K562 (cell line): ENCODE measurements around the gene IMP4. TPM values are rescaled to one million over a fixed set of nuclear protein-coding genes. Genes with fewer than 3 reads are reported as not detected.
A peak's percentile ranks its signal among the peaks of the same experiment; 100 is the strongest.

Source experiments
- ARNT ChIP-seq, 2 experiments: fragments of 450-650 bp; IDR thresholded peaks; 2 replicates each; pipeline ENCODE4 v1.6.1; 2016; ENCODE audit warnings: mild to moderate bottlenecking in 1 of 2
- BCOR ChIP-seq: fragments of 450-650 bp; IDR thresholded peaks from 2 replicates; pipeline ENCODE4 v1.6.1; 2016
- CC2D1A ChIP-seq: fragments of 450-650 bp; IDR thresholded peaks from 2 replicates; pipeline ENCODE4 v1.6.1; 2017; ENCODE audit warnings: mild to moderate bottlenecking
- CTBP1 ChIP-seq: fragments of 450-650 bp; IDR thresholded peaks from 2 replicates; pipeline ENCODE4 v1.6.1; 2016; ENCODE audit warnings: borderline replicate concordance
- DIDO1 ChIP-seq: fragments of 450-650 bp; IDR thresholded peaks from 2 replicates; pipeline ENCODE4 v1.6.1; 2016; ENCODE audit warnings: low read depth, missing biosample characterization, missing genetic modification characterization
- ETV5 ChIP-seq: sonication (generic); formaldehyde crosslinking; IDR thresholded peaks from 2 replicates; pipeline ENCODE4 v1.4.0; 2020; ENCODE audit warnings: low read depth, mild to moderate bottlenecking, missing genetic modification reagents
- GATAD2A ChIP-seq: fragments of 450-650 bp; IDR thresholded peaks from 2 replicates; pipeline ENCODE4 v1.6.1; 2017
- HEY1 ChIP-seq: fragments of 250-450 bp; sonication (Bioruptor Pico); IDR thresholded peaks from 2 replicates; pipeline ENCODE4 v1.5.0; 2020; ENCODE audit warnings: mild to moderate bottlenecking, moderate library complexity, borderline replicate concordance
- NRF1 ChIP-seq, 2 experiments: fragments of 450-650 bp; IDR thresholded peaks in 1 of 2; conservative IDR thresholded peaks in 1 of 2; 2 replicates each; pipeline ENCODE4 v1.6.1; 2014; ENCODE audit warnings: mild to moderate bottlenecking in 2 of 2
- POLR2AphosphoS5 ChIP-seq: IDR thresholded peaks from 2 replicates; pipeline ENCODE4 v1.6.1; 2011; ENCODE audit warnings: mild to moderate bottlenecking, low read depth, low read length, moderate library complexity; ENCODE audit not compliant: control insufficient read depth, insufficient read depth
- RBFOX2 ChIP-seq: fragments of 200-400 bp; formaldehyde crosslinking; IDR thresholded peaks from 2 replicates; pipeline ENCODE4 v1.6.1; 2017; ENCODE audit warnings: low read depth, mild to moderate bottlenecking, low read length, moderate library complexity
- SAP30 ChIP-seq: fragments of 200-600 bp; sonication (generic); IDR thresholded peaks from 2 replicates; pipeline ENCODE4 v1.6.1; 2012; ENCODE audit warnings: borderline replicate concordance, low read depth, mild to moderate bottlenecking, moderate library complexity, low read length, control low read depth, inconsistent platforms; ENCODE audit not compliant: insufficient read depth, poor library complexity, severe bottlenecking
- SIN3A ChIP-seq, 2 experiments: fragments of 150-350 bp in 1 of 2; IDR thresholded peaks; 2 replicates each; pipeline ENCODE4 v1.6.1; 2011 to 2016; ENCODE audit warnings: borderline replicate concordance in 2 of 2, low read depth in 2 of 2, low read length in 2 of 2, mild to moderate bottlenecking in 2 of 2, moderate library complexity in 2 of 2; ENCODE audit not compliant: control insufficient read depth in 1 of 2
- TRIM28 ChIP-seq: fragments of 450-650 bp; IDR thresholded peaks from 2 replicates; pipeline ENCODE4 v1.6.1; 2017
- YY1 ChIP-seq, 3 experiments: IDR thresholded peaks; 2 replicates each; pipeline ENCODE4 v1.6.1; 2011; ENCODE audit warnings: low read length in 2 of 3, mild to moderate bottlenecking in 2 of 3, moderate library complexity in 2 of 3, borderline replicate concordance in 1 of 3, control low read depth in 1 of 3, low read depth in 1 of 3; ENCODE audit not compliant: insufficient read depth in 3 of 3, insufficient replicate concordance in 2 of 3, control insufficient read depth in 1 of 3, insufficient read length in 1 of 3; ENCODE audit errors: extremely low read depth in 1 of 3
- ZFP30 ChIP-seq: fragments of 250-450 bp; sonication (Bioruptor Pico); IDR thresholded peaks from 2 replicates; pipeline ENCODE4 v1.8.0; 2022; ENCODE audit warnings: moderate library complexity, mild to moderate bottlenecking, inconsistent platforms, borderline replicate concordance
- ZNF143 ChIP-seq: sonication (generic); formaldehyde crosslinking; IDR thresholded peaks from 2 replicates; pipeline ENCODE4 v1.9.0; 2022; ENCODE audit warnings: mild to moderate bottlenecking, missing genetic modification reagents
- polyA plus RNA-seq, 8 experiments: library from polyadenylated mRNA; depleted of rRNA in 4 of 8; stranded (reverse) in 5 of 8; unstranded in 3 of 8; fragments of >200 nt; fragmentation: Nextera tagmentation in 2 of 8; fragmentation: Illumina TruSeq in 1 of 8; extraction: Ambion mirVana in 2 of 8; extraction: Trizol in 1 of 8; gene quantifications; 2 replicates each; pipeline versions ENCODE4 v1.2.1 to v1.2.3, GENCODE V29; 2011 to 2014; ENCODE audit warnings: inconsistent platforms in 1 of 8, missing spikeins in 1 of 8
- total RNA-seq, 7 experiments: library from RNA; depleted of rRNA in 6 of 7; stranded (reverse); fragments of >200 nt in 6 of 7; fragmentation: Illumina TruSeq in 2 of 7; extraction: Trizol in 2 of 7; gene quantifications; 2 replicates each; pipeline versions ENCODE4 v1.2.1 to v1.2.3, GENCODE V29; 2011 to 2021; ENCODE audit warnings: low replicate concordance in 1 of 7
- TF ChIP-seq, protein P1 (sequence below): fragments of 450-650 bp; IDR thresholded peaks from 2 replicates; pipeline ENCODE4 v1.6.1; 2016; ENCODE audit warnings: borderline replicate concordance
- TF ChIP-seq, protein P2 (sequence below): fragments of 450-650 bp; IDR thresholded peaks from 2 replicates; pipeline ENCODE4 v1.6.1; 2017; ENCODE audit warnings: antibody characterized with exemption
- TF ChIP-seq, protein P3 (sequence below): sonication (generic); formaldehyde crosslinking; IDR thresholded peaks from 2 replicates; pipeline ENCODE4 v1.8.0; 2022; ENCODE audit warnings: mild to moderate bottlenecking, missing genetic modification reagents

The IMP4 gene
- total and polyA plus RNA-seq, 9 of the 15 experiments (the other 6 are each of a cell fraction or from before 2014, with no cell fraction given), result 35.4 to 209 (median 100.0) TPM

DNA sequence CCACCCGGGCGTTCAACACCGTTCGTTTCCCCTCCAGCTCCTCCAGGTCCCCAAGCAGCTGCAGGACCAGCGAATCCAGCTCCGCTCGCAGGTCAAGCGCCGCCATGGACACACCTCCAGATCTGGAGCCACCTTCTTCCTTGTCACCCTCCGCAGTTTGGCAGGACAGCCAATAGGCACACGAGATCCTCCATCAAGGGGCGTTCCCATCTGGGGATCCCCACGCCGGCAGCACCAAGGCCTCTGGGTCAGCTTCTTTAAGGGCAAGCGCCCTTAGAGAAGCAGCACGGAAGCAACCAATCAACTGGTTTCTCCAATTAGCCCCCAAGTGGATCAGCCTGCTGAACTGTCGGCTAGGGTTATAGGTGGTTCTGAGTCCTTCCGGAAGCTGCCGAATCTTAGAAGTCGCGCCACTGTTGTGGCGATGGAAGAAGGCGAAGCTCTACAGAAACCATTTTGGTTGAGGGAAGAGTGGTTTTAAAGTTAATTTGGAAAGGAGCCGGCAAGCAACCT lies 621 bp upstream of the IMP4 start (continued):
- TF ChIP-seq SAP30 (peak; percentile 58), NRF1 (conservative IDR thresholded peaks at IDR 0.05 in 1 of 2, IDR thresholded peaks at IDR 0.05 in 1 of 2) (peak; percentile 29 to 46; a peak in 1 of 4 replicates), HEY1 (CRISPR knock-in tag) (0 out of 2 replicates have a peak, but pooled peaks have one; percentile 27), RBFOX2 (peak; percentile 73), GATAD2A (no peak), POLR2AphosphoS5 (0 out of 2 replicates have a peak, but pooled peaks have one; percentile 13), CC2D1A (peak; percentile 31), DIDO1 (tag) (peak; percentile 95), ETV5 (no peak; the same call in 1 of the 2 replicates), ZNF143 (peak; percentile 55; the same call in 1 of the 2 replicates), YY1 (IDR thresholded peaks at IDR 0.05; ENCODE audit: borderline replicate concordance in 1 of 3, control insufficient read depth in 1 of 3, extremely low read depth in 1 of 3, insufficient read depth in 3 of 3, insufficient read length in 1 of 3, insufficient replicate concordance in 2 of 3, low read depth in 1 of 3, low read length in 2 of 3) (peak in 2 of 3 experiments; percentile 66 to 79), BCOR (0 out of 2 replicates have a peak, but pooled peaks have one; percentile 7), ZFP30 (no peak), TRIM28 (peak; percentile 27; the same call in 1 of the 2 replicates), CTBP1 (peak; percentile 15), ARNT (IDR thresholded peaks at IDR 0.05) (peak in 1 of 2 experiments; percentile 75; a peak in 1 of 4 replicates), SIN3A (IDR thresholded peaks at IDR 0.05; ENCODE audit: borderline replicate concordance in 2 of 2, control insufficient read depth in 1 of 2, low read depth in 2 of 2, low read length in 2 of 2) (peak in 1 of 2 experiments; percentile 27; a peak in 2 of 4 replicates)
- TF ChIP-seq, protein P1, sequence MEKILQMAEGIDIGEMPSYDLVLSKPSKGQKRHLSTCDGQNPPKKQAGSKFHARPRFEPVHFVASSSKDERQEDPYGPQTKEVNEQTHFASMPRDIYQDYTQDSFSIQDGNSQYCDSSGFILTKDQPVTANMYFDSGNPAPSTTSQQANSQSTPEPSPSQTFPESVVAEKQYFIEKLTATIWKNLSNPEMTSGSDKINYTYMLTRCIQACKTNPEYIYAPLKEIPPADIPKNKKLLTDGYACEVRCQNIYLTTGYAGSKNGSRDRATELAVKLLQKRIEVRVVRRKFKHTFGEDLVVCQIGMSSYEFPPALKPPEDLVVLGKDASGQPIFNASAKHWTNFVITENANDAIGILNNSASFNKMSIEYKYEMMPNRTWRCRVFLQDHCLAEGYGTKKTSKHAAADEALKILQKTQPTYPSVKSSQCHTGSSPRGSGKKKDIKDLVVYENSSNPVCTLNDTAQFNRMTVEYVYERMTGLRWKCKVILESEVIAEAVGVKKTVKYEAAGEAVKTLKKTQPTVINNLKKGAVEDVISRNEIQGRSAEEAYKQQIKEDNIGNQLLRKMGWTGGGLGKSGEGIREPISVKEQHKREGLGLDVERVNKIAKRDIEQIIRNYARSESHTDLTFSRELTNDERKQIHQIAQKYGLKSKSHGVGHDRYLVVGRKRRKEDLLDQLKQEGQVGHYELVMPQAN, result peak; percentile 77; the same call in 1 of the 2 replicates
- TF ChIP-seq, protein P2, sequence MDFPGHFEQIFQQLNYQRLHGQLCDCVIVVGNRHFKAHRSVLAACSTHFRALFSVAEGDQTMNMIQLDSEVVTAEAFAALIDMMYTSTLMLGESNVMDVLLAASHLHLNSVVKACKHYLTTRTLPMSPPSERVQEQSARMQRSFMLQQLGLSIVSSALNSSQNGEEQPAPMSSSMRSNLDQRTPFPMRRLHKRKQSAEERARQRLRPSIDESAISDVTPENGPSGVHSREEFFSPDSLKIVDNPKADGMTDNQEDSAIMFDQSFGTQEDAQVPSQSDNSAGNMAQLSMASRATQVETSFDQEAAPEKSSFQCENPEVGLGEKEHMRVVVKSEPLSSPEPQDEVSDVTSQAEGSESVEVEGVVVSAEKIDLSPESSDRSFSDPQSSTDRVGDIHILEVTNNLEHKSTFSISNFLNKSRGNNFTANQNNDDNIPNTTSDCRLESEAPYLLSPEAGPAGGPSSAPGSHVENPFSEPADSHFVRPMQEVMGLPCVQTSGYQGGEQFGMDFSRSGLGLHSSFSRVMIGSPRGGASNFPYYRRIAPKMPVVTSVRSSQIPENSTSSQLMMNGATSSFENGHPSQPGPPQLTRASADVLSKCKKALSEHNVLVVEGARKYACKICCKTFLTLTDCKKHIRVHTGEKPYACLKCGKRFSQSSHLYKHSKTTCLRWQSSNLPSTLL, result peak; percentile 81
- TF ChIP-seq, protein P3, sequence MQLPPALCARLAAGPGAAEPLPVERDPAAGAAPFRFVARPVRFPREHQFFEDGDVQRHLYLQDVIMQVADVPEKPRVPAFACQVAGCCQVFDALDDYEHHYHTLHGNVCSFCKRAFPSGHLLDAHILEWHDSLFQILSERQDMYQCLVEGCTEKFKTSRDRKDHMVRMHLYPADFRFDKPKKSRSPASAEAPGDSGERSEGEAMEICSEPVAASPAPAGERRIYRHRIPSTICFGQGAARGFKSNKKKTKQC (CRISPR knock-in tag), result 0 out of 2 replicates have a peak, but pooled peaks have one; percentile 28
